Measurements from ENCODE around the gene COL23A1. TPM values are rescaled to one million over a fixed set of nuclear protein-coding genes. Genes with fewer than 3 reads are reported as not detected.

The COL23A1 gene
- polyA plus RNA-seq, 3 donors = 0.11 to 0.21 TPM; not detected in 1

DNA sequence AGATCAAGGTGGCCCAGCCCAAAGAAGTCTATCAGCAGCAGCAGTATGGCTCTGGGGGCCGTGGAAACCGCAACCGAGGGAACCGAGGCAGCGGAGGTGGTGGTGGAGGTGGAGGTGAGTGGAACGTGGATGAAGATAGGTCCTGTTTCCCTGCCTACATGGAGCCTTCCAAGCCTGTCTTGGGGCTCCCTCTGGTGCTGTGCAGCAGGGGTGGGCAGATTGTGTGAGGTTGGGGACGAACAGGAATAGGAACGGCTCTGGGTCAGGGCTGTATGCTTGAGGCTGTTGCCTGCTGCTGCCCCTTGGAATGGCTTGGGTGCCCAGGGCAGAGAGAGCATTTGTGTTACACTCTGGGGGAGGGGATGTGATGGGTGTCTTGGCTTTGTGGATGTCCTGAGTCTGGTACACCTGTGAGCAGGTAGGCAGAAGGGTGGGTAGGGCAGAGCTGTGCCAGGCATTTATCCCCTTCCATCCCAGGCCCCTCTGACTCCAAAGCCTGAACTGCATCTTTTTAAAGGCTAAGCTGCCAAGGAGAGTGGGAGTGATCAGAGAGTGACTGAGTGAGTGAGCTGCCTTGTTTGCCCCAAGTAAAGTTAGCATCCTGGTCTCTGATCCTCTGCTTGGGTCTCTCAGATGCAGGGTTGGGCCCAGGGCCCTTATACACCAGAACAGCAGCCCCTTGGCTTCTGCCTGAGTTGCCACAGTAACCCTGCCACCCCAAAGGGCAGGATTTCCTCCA is 380.7 kb downstream of the COL23A1 start:
- Histone ChIP-seq H4K20me1 (ENCODE audit: insufficient read depth, low read length) (peaks cover 94% of the 10 kb centered on the region), H3K4me1 (ENCODE audit: control insufficient read depth in 1 of 2, insufficient read depth in 2 of 2, low read length in 2 of 2) (peaks cover 15 to 28% of the 10 kb centered on the region in 2 donors), H3K4me2 (replicated peaks; ENCODE audit: extremely low read depth, low read length, poor library complexity, severe bottlenecking) (no peak overlapping the region), H3K79me2 (ENCODE audit: insufficient read depth, low read length) (peaks cover 87% of the 10 kb centered on the region), H3K9me3 (replicated peaks in 1 of 2; ENCODE audit: control insufficient read depth in 1 of 2, insufficient read depth in 1 of 2, low read length in 2 of 2) (no peaks in the 10 kb centered on the region), H3K27me3 (ENCODE audit: control insufficient read depth in 2 of 2, insufficient read depth in 2 of 2, low read length in 2 of 2) (no peaks in the 10 kb centered on the region), H3K4me3 (replicated peaks in 1 of 3; ENCODE audit: low read depth in 2 of 3, low read length in 3 of 3) (no peak overlapping the region), H3K36me3 (replicated peaks in 1 of 2; ENCODE audit: control insufficient read depth in 1 of 2, insufficient read depth in 2 of 2, low read length in 2 of 2) (peaks cover 79 to 85% of the 10 kb centered on the region in 2 donors), H3K9ac (ENCODE audit: insufficient read depth, low read length, poor library complexity, severe bottlenecking) (no peak overlapping the region), H2AFZ (ENCODE audit: insufficient read depth, low read depth, low read length, poor library complexity, severe bottlenecking) (no peak overlapping the region), H3K27ac (ENCODE audit: low read depth in 1 of 2, low read length in 2 of 2) (peak overlapping the region in 1 of 2 donors; percentile 1)
- intact Hi-C loops (cut with micrococcal nuclease) = no loop called here
- TF ChIP-seq, protein P1, sequence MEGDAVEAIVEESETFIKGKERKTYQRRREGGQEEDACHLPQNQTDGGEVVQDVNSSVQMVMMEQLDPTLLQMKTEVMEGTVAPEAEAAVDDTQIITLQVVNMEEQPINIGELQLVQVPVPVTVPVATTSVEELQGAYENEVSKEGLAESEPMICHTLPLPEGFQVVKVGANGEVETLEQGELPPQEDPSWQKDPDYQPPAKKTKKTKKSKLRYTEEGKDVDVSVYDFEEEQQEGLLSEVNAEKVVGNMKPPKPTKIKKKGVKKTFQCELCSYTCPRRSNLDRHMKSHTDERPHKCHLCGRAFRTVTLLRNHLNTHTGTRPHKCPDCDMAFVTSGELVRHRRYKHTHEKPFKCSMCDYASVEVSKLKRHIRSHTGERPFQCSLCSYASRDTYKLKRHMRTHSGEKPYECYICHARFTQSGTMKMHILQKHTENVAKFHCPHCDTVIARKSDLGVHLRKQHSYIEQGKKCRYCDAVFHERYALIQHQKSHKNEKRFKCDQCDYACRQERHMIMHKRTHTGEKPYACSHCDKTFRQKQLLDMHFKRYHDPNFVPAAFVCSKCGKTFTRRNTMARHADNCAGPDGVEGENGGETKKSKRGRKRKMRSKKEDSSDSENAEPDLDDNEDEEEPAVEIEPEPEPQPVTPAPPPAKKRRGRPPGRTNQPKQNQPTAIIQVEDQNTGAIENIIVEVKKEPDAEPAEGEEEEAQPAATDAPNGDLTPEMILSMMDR (IDR thresholded peaks at IDR 0.05) = no peak
- H3K27ac Mint-ChIP-seq = peak overlapping the region in 4 of 7 donors; percentile 42 to 59 (median 46)
- peaks cover 29% of the 10 kb centered on the region for H3K4me1 Mint-ChIP-seq
- no peak overlapping the region for H3K4me3 Mint-ChIP-seq
- no peak for DNase-seq
- H3K36me3 Mint-ChIP-seq = peaks cover 83 to 84% of the 10 kb centered on the region in 2 donors
- H3K27me3 Mint-ChIP-seq (ENCODE audit: low read depth in 3 of 3) = peaks cover 0 to 1% (median 0%) of the 10 kb centered on the region in 3 donors
- WGBS (ENCODE audit: insufficient coverage) = 88% methylated on average over 8 of the region's 8 CpGs
- H3K9me3 Mint-ChIP-seq = no peaks in the 10 kb centered on the region

DNA sequence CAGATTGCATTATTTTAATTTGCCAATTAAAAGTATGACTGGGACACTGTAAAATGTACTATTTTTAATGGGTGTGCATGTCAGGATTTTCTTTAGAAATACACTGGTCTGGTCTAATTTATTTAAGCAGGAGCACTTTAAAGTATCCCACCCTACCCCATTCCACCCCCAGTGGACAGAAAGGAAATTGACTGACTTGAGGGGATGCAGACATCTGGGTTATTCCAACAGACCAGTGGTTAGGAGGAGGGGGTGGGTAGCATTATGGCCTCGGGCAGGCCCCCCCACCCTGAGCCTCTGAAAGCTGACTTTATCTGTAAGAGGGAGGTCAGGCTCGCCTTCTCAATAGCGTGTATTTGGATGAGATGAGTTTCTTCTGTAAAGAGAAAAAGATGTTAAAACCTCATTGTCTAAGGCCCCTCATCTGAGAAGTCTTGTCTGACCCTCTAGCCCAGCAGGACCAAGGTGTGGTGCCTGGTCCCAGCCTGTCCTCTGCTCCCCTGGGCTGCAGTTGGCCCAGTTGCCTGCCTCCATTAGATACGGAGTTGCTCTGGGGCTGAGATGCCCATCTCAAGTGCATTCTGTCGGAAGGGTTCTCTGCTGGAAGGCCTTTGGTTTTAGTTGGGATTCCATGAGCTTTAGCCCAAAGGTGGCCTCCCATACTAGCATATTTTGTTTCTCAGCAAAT is 381.5 kb downstream of the COL23A1 start:
- H3K79me2 ChIP-seq (ENCODE audit: insufficient read depth, low read length) = peaks cover 88% of the 10 kb centered on the region

More for the DNA sequence above, 381.5 kb downstream of the COL23A1 start:
- Histone ChIP-seq H3K36me3 (replicated peaks in 1 of 2; ENCODE audit: control insufficient read depth in 1 of 2, insufficient read depth in 2 of 2, low read length in 2 of 2) (peaks cover 71 to 76% of the 10 kb centered on the region in 2 donors), H3K4me3 (replicated peaks in 1 of 3; ENCODE audit: low read depth in 2 of 3, low read length in 3 of 3) (no peak overlapping the region), H3K4me1 (ENCODE audit: control insufficient read depth in 1 of 2, insufficient read depth in 2 of 2, low read length in 2 of 2) (peaks cover 18 to 31% of the 10 kb centered on the region in 2 donors), H2AFZ (ENCODE audit: insufficient read depth, low read depth, low read length, poor library complexity, severe bottlenecking) (no peak overlapping the region), H3K9me3 (replicated peaks in 1 of 2; ENCODE audit: control insufficient read depth in 1 of 2, insufficient read depth in 1 of 2, low read length in 2 of 2) (no peaks in the 10 kb centered on the region), H3K9ac (ENCODE audit: insufficient read depth, low read length, poor library complexity, severe bottlenecking) (no peak overlapping the region), H3K27ac (ENCODE audit: low read depth in 1 of 2, low read length in 2 of 2) (no peak overlapping the region), H3K4me2 (replicated peaks; ENCODE audit: extremely low read depth, low read length, poor library complexity, severe bottlenecking) (no peak overlapping the region), H3K27me3 (ENCODE audit: control insufficient read depth in 2 of 2, insufficient read depth in 2 of 2, low read length in 2 of 2) (no peaks in the 10 kb centered on the region), H4K20me1 (ENCODE audit: insufficient read depth, low read length) (peaks cover 86% of the 10 kb centered on the region)
- 80% methylated on average over 3 of the region's 5 CpGs for WGBS (ENCODE audit: insufficient coverage)
- Mint-ChIP-seq H3K36me3 (peaks cover 75 to 76% of the 10 kb centered on the region in 2 donors), H3K9me3 (no peaks in the 10 kb centered on the region), H3K4me1 (peaks cover 30% of the 10 kb centered on the region), H3K27ac (peak overlapping the region in 3 of 7 donors; percentile 43 to 59 (median 50)), H3K4me3 (no peak overlapping the region), H3K27me3 (ENCODE audit: low read depth in 3 of 3) (peaks cover 0 to 1% (median 0%) of the 10 kb centered on the region in 3 donors)
- TF ChIP-seq, protein P1 (IDR thresholded peaks at IDR 0.05) = no peak
- intact Hi-C loops (cut with micrococcal nuclease) = no loop called here
- DNase-seq = no peak
